GM12875 (cell line): ENCODE data around the gene HTRA1.

Experiments
- H3K4me3 ChIP-seq: one replicate; pipeline ENCODE4 v1.5.1; 2011; ENCODE audit warnings: low read depth, low read length, control low read depth
- TF ChIP-seq, protein P1 (sequence below): IDR thresholded peaks from 2 replicates; pipeline ENCODE4 v1.5.1; 2011; ENCODE audit warnings: low read depth, mild to moderate bottlenecking, control low read depth, inconsistent platforms, low read length, moderate library complexity, borderline replicate concordance; ENCODE audit not compliant: insufficient read depth

HTRA1 gene

GRCh38 chr10:122461729-122462532 is 578 bp downstream of the HTRA1 start:
- TF ChIP-seq, protein P1, sequence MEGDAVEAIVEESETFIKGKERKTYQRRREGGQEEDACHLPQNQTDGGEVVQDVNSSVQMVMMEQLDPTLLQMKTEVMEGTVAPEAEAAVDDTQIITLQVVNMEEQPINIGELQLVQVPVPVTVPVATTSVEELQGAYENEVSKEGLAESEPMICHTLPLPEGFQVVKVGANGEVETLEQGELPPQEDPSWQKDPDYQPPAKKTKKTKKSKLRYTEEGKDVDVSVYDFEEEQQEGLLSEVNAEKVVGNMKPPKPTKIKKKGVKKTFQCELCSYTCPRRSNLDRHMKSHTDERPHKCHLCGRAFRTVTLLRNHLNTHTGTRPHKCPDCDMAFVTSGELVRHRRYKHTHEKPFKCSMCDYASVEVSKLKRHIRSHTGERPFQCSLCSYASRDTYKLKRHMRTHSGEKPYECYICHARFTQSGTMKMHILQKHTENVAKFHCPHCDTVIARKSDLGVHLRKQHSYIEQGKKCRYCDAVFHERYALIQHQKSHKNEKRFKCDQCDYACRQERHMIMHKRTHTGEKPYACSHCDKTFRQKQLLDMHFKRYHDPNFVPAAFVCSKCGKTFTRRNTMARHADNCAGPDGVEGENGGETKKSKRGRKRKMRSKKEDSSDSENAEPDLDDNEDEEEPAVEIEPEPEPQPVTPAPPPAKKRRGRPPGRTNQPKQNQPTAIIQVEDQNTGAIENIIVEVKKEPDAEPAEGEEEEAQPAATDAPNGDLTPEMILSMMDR, result no peak
- H3K4me3 ChIP-seq, result no peak overlapping the region

DNA sequence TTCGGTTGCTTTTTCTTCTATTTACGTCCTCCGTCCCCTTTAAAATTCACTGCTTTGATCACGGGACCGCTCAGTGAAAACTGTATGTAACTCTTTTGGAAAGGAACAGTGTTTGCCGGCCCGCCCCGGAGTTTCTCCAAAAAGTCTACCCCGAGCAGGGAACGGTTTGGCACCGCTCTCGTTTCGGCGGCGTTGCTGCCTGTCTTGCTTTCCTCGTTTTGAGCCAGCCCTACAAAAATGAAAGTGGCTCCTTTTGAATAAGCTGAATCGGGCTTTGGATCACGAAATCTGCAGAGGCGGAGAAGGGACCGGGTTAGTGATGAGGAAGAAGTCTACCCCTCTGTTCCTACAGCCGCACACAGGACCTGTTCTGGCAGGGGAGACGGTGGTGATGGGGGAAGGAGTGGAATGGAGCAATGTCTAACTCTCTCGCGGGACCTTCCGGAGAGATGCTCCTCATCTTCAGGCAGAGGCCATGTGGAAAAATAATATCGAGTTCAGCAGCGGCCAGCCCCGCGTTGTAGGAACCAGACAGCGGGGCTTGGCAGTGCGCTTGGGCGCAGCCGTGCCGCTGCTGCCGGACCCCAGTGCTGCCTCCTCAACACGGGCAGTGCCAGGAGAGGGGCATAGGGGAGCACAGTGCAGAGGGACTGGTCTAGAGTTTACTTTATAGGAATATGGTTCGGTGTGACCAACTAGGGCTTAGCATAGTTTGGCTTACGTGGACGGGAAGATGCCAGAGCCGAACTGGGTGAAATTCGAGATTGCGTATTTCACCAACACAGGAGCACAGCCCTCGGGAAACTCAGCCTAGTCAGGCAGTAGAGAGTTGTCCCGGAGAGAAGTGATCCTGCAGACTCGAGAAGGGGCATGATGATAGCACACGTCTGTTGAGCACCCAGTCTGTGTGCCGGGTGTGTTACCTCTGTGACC is 1.4 kb downstream of the HTRA1 start:
- H3K4me3 ChIP-seq, result no peak overlapping the region
- TF ChIP-seq, protein P1, result no peak

GRCh38 chr10:122463466-122464249 is 2.3 kb downstream of the HTRA1 start:
- no peak overlapping the region for H3K4me3 ChIP-seq
- TF ChIP-seq, protein P1, result no peak

DNA sequence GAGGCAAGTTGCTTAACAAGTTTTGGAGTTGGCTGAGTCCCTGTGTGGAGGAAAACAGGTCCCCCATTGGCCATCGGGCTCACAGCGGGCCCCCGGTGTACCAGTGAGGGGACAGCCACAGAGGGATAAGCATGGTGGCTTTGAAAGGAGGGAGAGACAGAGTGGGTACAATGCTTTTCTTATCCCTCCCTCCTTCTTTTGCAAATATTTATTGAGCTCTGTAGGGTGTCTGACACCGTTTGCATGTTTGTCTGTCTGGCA is 2.8 kb downstream of the HTRA1 start:
- H3K4me3 ChIP-seq, result no peak overlapping the region
- TF ChIP-seq, protein P1, result no peak

DNA sequence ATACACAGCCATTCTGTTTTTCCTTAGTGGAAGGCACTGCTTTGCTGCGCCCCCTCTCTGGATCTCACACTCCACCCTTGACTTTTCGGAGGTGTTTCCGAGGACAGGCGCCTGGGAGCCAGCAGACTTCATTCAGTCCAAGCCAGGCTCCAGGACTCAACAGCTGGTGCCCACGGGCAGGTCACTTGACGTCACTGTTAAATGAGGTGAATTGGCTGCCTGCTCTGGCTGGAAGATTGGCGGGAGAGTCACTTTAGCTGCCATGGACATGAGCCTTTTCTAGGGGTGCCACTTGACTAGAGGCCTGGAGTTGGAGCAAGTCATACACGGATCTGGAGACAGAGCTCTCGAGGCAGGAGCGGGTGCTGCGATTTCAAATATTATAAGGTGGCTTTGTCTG is 3.2 kb downstream of the HTRA1 start:
- TF ChIP-seq, protein P1, result no peak
- no peak overlapping the region for H3K4me3 ChIP-seq

DNA sequence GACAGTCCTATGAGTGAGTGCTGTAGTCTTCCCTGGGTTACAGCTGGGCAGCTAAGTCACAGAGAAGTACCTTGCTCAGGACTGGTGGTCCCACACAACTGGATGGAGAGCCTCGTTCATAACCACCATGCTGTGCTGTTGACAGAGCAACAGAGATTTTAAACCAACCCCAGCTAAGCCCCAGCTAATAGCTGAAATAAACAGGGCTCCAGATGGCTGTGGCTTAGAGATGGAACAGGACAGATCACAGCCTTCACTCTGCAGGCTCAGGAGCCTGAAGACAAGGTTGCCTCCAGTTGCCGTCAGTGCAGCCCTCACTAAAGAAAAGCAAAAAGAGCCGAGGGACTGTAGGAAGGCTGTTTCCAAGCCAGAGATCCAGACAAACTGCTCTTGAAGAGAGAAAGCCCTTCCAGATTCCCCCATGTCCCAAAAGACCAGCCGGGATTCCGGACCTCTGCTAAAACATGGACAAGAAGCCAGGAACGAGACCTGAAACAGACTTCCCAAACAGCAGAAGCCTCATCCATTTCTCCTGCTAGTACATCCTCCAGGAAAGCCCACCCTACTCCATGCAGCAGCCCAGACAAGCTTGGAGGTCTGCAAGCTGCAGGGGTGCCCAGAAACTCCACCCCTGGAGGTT is 4.2 kb downstream of the HTRA1 start:
- TF ChIP-seq, protein P1, result no peak
- no peak overlapping the region for H3K4me3 ChIP-seq
